Measurements from ENCODE around the gene DDC.

GRCh38 chr7:50495746-50496145, 69.5 kb downstream of the DDC start:
- TF ChIP-seq, protein P1, sequence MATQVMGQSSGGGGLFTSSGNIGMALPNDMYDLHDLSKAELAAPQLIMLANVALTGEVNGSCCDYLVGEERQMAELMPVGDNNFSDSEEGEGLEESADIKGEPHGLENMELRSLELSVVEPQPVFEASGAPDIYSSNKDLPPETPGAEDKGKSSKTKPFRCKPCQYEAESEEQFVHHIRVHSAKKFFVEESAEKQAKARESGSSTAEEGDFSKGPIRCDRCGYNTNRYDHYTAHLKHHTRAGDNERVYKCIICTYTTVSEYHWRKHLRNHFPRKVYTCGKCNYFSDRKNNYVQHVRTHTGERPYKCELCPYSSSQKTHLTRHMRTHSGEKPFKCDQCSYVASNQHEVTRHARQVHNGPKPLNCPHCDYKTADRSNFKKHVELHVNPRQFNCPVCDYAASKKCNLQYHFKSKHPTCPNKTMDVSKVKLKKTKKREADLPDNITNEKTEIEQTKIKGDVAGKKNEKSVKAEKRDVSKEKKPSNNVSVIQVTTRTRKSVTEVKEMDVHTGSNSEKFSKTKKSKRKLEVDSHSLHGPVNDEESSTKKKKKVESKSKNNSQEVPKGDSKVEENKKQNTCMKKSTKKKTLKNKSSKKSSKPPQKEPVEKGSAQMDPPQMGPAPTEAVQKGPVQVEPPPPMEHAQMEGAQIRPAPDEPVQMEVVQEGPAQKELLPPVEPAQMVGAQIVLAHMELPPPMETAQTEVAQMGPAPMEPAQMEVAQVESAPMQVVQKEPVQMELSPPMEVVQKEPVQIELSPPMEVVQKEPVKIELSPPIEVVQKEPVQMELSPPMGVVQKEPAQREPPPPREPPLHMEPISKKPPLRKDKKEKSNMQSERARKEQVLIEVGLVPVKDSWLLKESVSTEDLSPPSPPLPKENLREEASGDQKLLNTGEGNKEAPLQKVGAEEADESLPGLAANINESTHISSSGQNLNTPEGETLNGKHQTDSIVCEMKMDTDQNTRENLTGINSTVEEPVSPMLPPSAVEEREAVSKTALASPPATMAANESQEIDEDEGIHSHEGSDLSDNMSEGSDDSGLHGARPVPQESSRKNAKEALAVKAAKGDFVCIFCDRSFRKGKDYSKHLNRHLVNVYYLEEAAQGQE (IDR thresholded peaks at IDR 0.05; ENCODE audit: low read depth) = no peak
- TF ChIP-seq NFIC (IDR thresholded peaks at IDR 0.05) (no peak), MAX (IDR thresholded peaks at IDR 0.05) (no peak), TEAD4 (IDR thresholded peaks at IDR 0.05) (no peak), YY1 (IDR thresholded peaks at IDR 0.05; ENCODE audit: low read depth) (no peak), CREB1 (IDR thresholded peaks at IDR 0.05; ENCODE audit: low read depth) (no peak), EP300 (IDR thresholded peaks at IDR 0.05; ENCODE audit: borderline replicate concordance) (no peak), RAD21 (IDR thresholded peaks at IDR 0.05; ENCODE audit: low read depth) (no peak), FOXM1 (IDR thresholded peaks at IDR 0.05; ENCODE audit: borderline replicate concordance, low read depth) (no peak), EGR1 (IDR thresholded peaks at IDR 0.05) (no peak), CEBPB (IDR thresholded peaks at IDR 0.05) (no peak), TAF1 (IDR thresholded peaks at IDR 0.05; ENCODE audit: low read depth) (no peak)
